SK-N-SH (cell line): ENCODE measurements around the gene SPATA33. TPM values are rescaled to one million over a fixed set of nuclear protein-coding genes. Genes with fewer than 3 reads are reported as not detected.

ENCODE experiments used
- CTCF ChIA-PET: fragments of 300-600, 350-600 bp; formaldehyde crosslinking; extraction: SDS; loops from one replicate; lab custom pipeline; 2021; lab: Yijun Ruan, JAX
- POLR2A ChIA-PET: fragments of 350-600 bp; sonication (Branson Sonifier 250); formaldehyde crosslinking; extraction: SDS; loops from one replicate; lab custom pipeline; 2020; ENCODE audit warnings: antibody characterized with exemption, inconsistent platforms; lab: Yijun Ruan, JAX
- DNase-seq: peaks from one replicate; pipeline ENCODE4 v3.0.0; 2012
- H2AFZ ChIP-seq: fragments of 200-600 bp; sonication (generic); 2 replicates; pipeline ENCODE4 v1.8.1; 2016; ENCODE audit warnings: antibody characterized with exemption, mild to moderate bottlenecking, low read depth
- H3F3A ChIP-seq: fragments of 200-600 bp; sonication (generic); replicated peaks from 2 replicates; pipeline ENCODE3; 2016; ENCODE audit warnings: antibody characterized with exemption, mild to moderate bottlenecking; ENCODE audit not compliant: insufficient read depth
- H3K27ac ChIP-seq, 2 experiments: fragments of 200-500 bp in 1 of 2; fragments of 200-600 bp in 1 of 2; sonication (Bioruptor generic) in 1 of 2; sonication (generic), shearing (Covaris generic) in 1 of 2; 2 replicates each; pipeline versions ENCODE4 v1.5.1 to v1.6.1; 2014 to 2016; ENCODE audit warnings: low read depth in 2 of 2, inconsistent platforms in 1 of 2, low read length in 1 of 2, mild to moderate bottlenecking in 1 of 2, mixed read lengths in 1 of 2
- H3K27me3 ChIP-seq: fragments of 200-600 bp; sonication (generic), shearing (Covaris generic); 2 replicates; pipeline ENCODE4 v1.6.1; 2016; ENCODE audit warnings: mixed run types; ENCODE audit not compliant: insufficient read depth
- H3K36me3 ChIP-seq, 2 experiments: fragments of 200-500 bp in 1 of 2; fragments of 200-600 bp in 1 of 2; sonication (Bioruptor generic) in 1 of 2; sonication (generic) in 1 of 2; replicated peaks in 1 of 2; 2 replicates each; pipeline versions ENCODE3 to v1.5.1; 2014 to 2016; ENCODE audit warnings: low read length in 1 of 2, mild to moderate bottlenecking in 1 of 2; ENCODE audit not compliant: insufficient read depth in 2 of 2, control insufficient read depth in 1 of 2
- H3K4me1 ChIP-seq, 2 experiments: fragments of 200-500 bp in 1 of 2; fragments of 200-600 bp in 1 of 2; sonication (Bioruptor generic) in 1 of 2; sonication (generic), shearing (Covaris generic) in 1 of 2; 2 replicates each; pipeline versions ENCODE4 v1.5.1 to v1.6.1; 2014 to 2016; ENCODE audit warnings: low read depth in 1 of 2, low read length in 1 of 2, mixed run types in 1 of 2; ENCODE audit not compliant: insufficient read depth in 2 of 2, control insufficient read depth in 1 of 2
- H3K4me2 ChIP-seq: fragments of 200-600 bp; sonication (generic), shearing (Covaris generic); 2 replicates; pipeline ENCODE4 v1.6.1; 2017; ENCODE audit warnings: mixed run types
- H3K4me3 ChIP-seq, 2 experiments: fragments of 200-500 bp in 1 of 2; fragments of 200-600 bp in 1 of 2; sonication (Bioruptor generic) in 1 of 2; sonication (generic), shearing (Covaris generic) in 1 of 2; 2 replicates each; pipeline versions ENCODE4 v1.5.1 to v1.8.1; 2014 to 2016; ENCODE audit warnings: low read depth in 2 of 2, inconsistent platforms in 1 of 2, low read length in 1 of 2, mild to moderate bottlenecking in 1 of 2, mixed read lengths in 1 of 2, moderate library complexity in 1 of 2
- H3K79me2 ChIP-seq: fragments of 200-600 bp; sonication (generic); 2 replicates; pipeline ENCODE4 v1.8.1; 2017; ENCODE audit warnings: mild to moderate bottlenecking; ENCODE audit not compliant: insufficient read depth
- H3K9ac ChIP-seq: fragments of 200-600 bp; sonication (generic); 2 replicates; pipeline ENCODE4 v1.6.1; 2017; ENCODE audit warnings: mixed run types
- H3K9me2 ChIP-seq: fragments of 200-600 bp; sonication (generic); 2 replicates; pipeline ENCODE4 v1.6.1; 2017; ENCODE audit warnings: mixed run types
- H3K9me3 ChIP-seq: fragments of 200-600 bp; sonication (generic); 2 replicates; pipeline ENCODE4 v1.6.1; 2017; ENCODE audit warnings: mixed run types, mild to moderate bottlenecking, moderate library complexity
- H4K20me1 ChIP-seq: fragments of 200-600 bp; sonication (generic); 2 replicates; pipeline ENCODE4 v1.6.1; 2017; ENCODE audit warnings: mild to moderate bottlenecking, mixed run types; ENCODE audit not compliant: insufficient read depth
- CHD2 ChIP-seq: fragments of 150-350 bp; IDR thresholded peaks from 2 replicates; pipeline ENCODE4 v1.6.1; 2018; ENCODE audit warnings: low read length; ENCODE audit not compliant: partially characterized antibody
- ELF1 ChIP-seq: IDR thresholded peaks from 2 replicates; pipeline ENCODE4 v1.4.0; 2012
- EZH2phosphoT487 ChIP-seq: fragments of 200-600 bp; sonication (generic); IDR thresholded peaks from 2 replicates; pipeline ENCODE4 v1.6.1; 2017; ENCODE audit warnings: low read depth, mixed run types, mild to moderate bottlenecking, antibody characterized with exemption, moderate library complexity, borderline replicate concordance
- FOSL2 ChIP-seq: IDR thresholded peaks from 2 replicates; pipeline ENCODE4 v1.4.0; 2012; ENCODE audit warnings: low read depth, mild to moderate bottlenecking, moderate library complexity, borderline replicate concordance
- FOXJ3 ChIP-seq: sonication (generic); formaldehyde crosslinking; IDR thresholded peaks from 2 replicates; pipeline ENCODE4 v1.5.1; 2020; ENCODE audit warnings: mild to moderate bottlenecking, missing genetic modification reagents
- FOXM1 ChIP-seq: IDR thresholded peaks from 2 replicates; pipeline ENCODE4 v1.4.0; 2012; ENCODE audit warnings: low read depth, mild to moderate bottlenecking
- GABPA ChIP-seq: IDR thresholded peaks from 2 replicates; pipeline ENCODE4 v1.4.0; 2012; ENCODE audit warnings: low read depth, mild to moderate bottlenecking
- GATA2 ChIP-seq: sonication (generic); formaldehyde crosslinking; IDR thresholded peaks from 2 replicates; pipeline ENCODE4 v1.5.0; 2020; ENCODE audit warnings: mild to moderate bottlenecking, missing genetic modification reagents
- MAX ChIP-seq: IDR thresholded peaks from 2 replicates; pipeline ENCODE4 v1.4.0; 2012; ENCODE audit warnings: low read depth
- MEF2A ChIP-seq: IDR thresholded peaks from 2 replicates; pipeline ENCODE4 v1.4.0; 2012; ENCODE audit warnings: low read depth, borderline replicate concordance
- MXI1 ChIP-seq: IDR thresholded peaks from 2 replicates; pipeline ENCODE4 v1.6.1; 2012; ENCODE audit warnings: mild to moderate bottlenecking, low read depth, low read length, improper control_type of control experiment
- NRF1 ChIP-seq: IDR thresholded peaks from 2 replicates; pipeline ENCODE4 v1.6.1; 2012; ENCODE audit warnings: low read depth, mild to moderate bottlenecking, low read length
- PBX3 ChIP-seq: IDR thresholded peaks from 2 replicates; pipeline ENCODE4; 2012
- POLR2AphosphoS5 ChIP-seq: IDR thresholded peaks from 2 replicates; pipeline ENCODE4 v1.6.1; 2012; ENCODE audit warnings: low read depth, low read length
- RAD21 ChIP-seq: IDR thresholded peaks from 2 replicates; pipeline ENCODE4 v1.6.1; 2012; ENCODE audit warnings: mild to moderate bottlenecking, low read length
- RCOR1 ChIP-seq: fragments of 150-350 bp; IDR thresholded peaks from 2 replicates; pipeline ENCODE4 v1.6.1; 2017; ENCODE audit warnings: antibody characterized with exemption, low read length
- RXRA ChIP-seq: IDR thresholded peaks from 2 replicates; pipeline ENCODE4 v1.4.0; 2012; ENCODE audit warnings: low read depth, mild to moderate bottlenecking, borderline replicate concordance
- SIN3A ChIP-seq: IDR thresholded peaks from 2 replicates; pipeline ENCODE4 v1.6.1; 2012; ENCODE audit warnings: low read depth, mild to moderate bottlenecking, low read length, moderate library complexity, borderline replicate concordance
- SMC3 ChIP-seq: IDR thresholded peaks from 2 replicates; pipeline ENCODE4 v1.6.1; 2012; ENCODE audit warnings: low read depth, low read length, improper control_type of control experiment
- TEAD4 ChIP-seq: IDR thresholded peaks from 2 replicates; pipeline ENCODE4 v1.4.0; 2012; ENCODE audit warnings: mild to moderate bottlenecking, borderline replicate concordance; ENCODE audit not compliant: insufficient read depth
- USF1 ChIP-seq: IDR thresholded peaks from 2 replicates; pipeline ENCODE4 v1.4.0; 2012; ENCODE audit warnings: low read depth, borderline replicate concordance
- USF2 ChIP-seq: fragments of 150-350 bp; IDR thresholded peaks from 2 replicates; pipeline ENCODE4 v1.6.1; 2017; ENCODE audit warnings: antibody characterized with exemption, low read length, low read depth, borderline replicate concordance
- YY1 ChIP-seq: IDR thresholded peaks from 2 replicates; pipeline ENCODE4 v1.4.0; 2012; ENCODE audit warnings: low read depth, mild to moderate bottlenecking
- WGBS: methylation state at CpG from one replicate; pipeline ENCODE4 v1.1.6; 2017; ENCODE audit warnings: low lambda C conversion rate; 5-methylcytosine and 5-hydroxymethylcytosine counted together
- polyA plus RNA-seq, 3 experiments: library from polyadenylated mRNA; depleted of rRNA; stranded (reverse); fragments of >200 nt; gene quantifications; 2 replicates each; pipeline ENCODE4 v1.2.3, GENCODE V29; 2012

SPATA33 gene
- polyA plus RNA-seq, 1 of the 3 experiments (the other 2 are of a cell fraction) = 7.2 TPM

- peak; percentile 100 for DNase-seq
Measured at GRCh38 chr16:89711601-89712273, 54.1 kb downstream of the SPATA33 start.

More at GRCh38 chr16:89711601-89712273, 54.1 kb downstream of the SPATA33 start:
- ChIA-PET POLR2A (interaction anchor here (1.3 to 2.3 kb wide), 3 partner anchors 9 to 162 kb away, joined by 3 to 7 read pairs (median 6); partner anchors contain the start of gene TCF25), CTCF (interaction anchor here (1.7 to 4.6 kb wide), 2 partner anchors 8 to 11 kb away, joined by 6 to 28 read pairs; partner anchors contain the start of genes SPATA2L and VPS9D1)
- Histone ChIP-seq H3K27me3 (no peaks in the 10 kb centered on the region), H3F3A (peaks cover 6% of the 10 kb centered on the region), H3K4me3 (peak overlapping the region; percentile 67 to 69), H3K9me3 (no peaks in the 10 kb centered on the region), H3K4me2 (peak overlapping the region; percentile 90), H3K9ac (peak overlapping the region; percentile 75), H4K20me1 (no peaks in the 10 kb centered on the region), H3K79me2 (peaks cover 20% of the 10 kb centered on the region), H3K36me3 (peaks cover 0 to 4% of the 10 kb centered on the region in 2 experiments), H3K9me2 (no peaks in the 10 kb centered on the region), H3K27ac (peak overlapping the region; percentile 12 to 51; a peak in 3 of 4 replicates), H2AFZ (no peak overlapping the region), H3K4me1 (no peaks in the 10 kb centered on the region; a peak in 1 of 4 replicates)
- TF ChIP-seq CHD2 (no peak), RAD21 (no peak), FOSL2 (no peak), MEF2A (no peak), FOXM1 (no peak), RCOR1 (no peak), NRF1 (no peak), SMC3 (no peak), USF2 (no peak), RXRA (no peak), MAX (peak; percentile 86), GABPA (no peak), EZH2phosphoT487 (no peak), ELF1 (no peak), POLR2AphosphoS5 (peak; percentile 80; the same call in 1 of the 2 replicates), TEAD4 (no peak), GATA2 (CRISPR knock-in tag) (no peak), USF1 (no peak), SIN3A (peak; percentile 56; the same call in 1 of the 2 replicates), MXI1 (peak; percentile 96), YY1 (peak; percentile 55; the same call in 1 of the 2 replicates), PBX3 (no peak), FOXJ3 (CRISPR knock-in tag) (no peak)
- WGBS = 4% methylated on average over 20 of the region's 48 CpGs
